Endometrium (tissue), 2 donors: ENCODE measurements around the gene LGI4.
"Not testable (repeated sequence)": the region's sequence is repeated elsewhere in the genome, so short reads cannot be mapped to it uniquely, and the experiment has no call there.

Source experiments
- FAIRE-seq: peaks from 2 replicates; lab custom pipeline; 2012; peaks lifted over from hg19 to GRCh38; lab: Jason Lieb, UNC
- donor health status: control.
- donor health status: control.

The LGI4 gene

DNA sequence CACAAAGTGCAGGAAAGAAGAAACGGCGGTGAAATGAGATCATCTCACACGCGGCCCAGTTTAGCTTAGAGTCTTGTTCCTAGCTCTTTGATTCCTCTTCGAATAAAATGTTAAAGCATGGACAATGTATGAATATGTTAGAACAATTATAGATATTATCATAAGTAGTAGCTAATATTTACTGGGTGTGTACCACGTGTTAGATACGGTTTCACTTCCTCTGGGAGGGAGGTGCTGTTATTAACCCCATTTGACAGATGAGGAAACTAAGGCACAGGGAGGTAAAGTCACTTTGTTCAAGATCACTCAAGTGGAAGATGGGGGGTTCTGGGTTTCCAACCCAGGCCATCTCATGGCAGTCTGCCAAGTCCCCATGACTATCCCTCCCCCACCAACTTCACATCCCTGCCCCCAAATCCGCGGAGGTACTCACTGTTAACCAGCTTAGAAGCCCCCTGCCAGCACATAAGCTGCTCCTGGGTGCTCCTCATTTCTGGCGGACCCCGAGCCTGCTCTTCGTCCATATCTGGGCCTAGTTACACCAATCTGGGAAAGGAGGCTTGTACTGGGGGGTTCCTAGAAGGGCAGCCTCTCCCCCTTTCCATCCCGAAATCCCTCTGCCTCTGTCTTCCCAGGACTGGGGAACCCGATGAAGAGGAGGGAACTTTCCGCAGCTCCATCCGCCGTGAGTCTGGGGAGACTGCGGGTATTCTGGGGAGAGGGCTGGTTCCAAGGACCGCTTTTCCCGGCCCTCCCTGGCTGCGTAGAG, 7.2 kb upstream of the LGI4 start:
- FAIRE-seq, result no peak

DNA sequence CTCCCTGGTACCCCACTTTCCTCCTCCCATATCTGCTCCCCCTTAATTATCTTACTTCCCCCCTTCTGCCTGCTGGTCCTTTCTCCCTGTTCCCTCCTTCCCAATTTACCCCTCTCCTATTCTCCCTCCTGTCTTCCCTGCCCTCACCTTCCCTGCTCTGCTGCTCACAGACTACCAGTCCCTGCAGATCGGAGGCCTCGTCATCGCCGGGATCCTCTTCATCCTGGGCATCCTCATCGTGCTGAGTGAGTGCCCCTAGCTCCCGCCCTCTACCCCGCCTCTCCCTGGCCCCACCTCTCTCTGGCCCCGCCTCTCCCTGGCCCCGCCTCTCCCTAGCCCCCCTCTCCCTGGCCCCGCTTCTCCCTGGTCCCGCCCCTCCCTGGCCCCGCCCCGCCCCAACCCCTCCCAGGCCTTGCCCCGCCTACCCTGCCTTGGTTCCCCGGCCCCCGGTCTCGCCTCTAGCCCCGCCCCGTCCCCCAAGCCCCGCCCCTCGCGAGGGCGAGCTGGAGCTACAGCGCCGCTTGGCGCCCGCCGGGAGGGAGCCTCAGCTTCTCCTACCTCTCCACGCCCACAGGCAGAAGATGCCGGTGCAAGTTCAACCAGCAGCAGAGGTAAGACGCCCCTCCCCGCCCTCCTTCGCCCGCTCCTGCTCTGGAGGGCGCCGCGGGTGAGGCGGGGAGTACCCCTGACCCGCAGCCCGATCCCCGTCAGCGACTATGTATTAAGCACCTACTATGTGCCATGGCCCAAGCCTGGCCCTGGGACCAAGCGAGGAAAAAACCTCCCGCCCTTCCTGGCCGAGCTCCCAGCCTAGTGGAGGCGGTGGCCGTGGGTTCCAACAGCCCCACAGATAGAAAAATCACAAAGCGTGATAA, 6.3 kb upstream of the LGI4 start:
- FAIRE-seq, result no peak

DNA sequence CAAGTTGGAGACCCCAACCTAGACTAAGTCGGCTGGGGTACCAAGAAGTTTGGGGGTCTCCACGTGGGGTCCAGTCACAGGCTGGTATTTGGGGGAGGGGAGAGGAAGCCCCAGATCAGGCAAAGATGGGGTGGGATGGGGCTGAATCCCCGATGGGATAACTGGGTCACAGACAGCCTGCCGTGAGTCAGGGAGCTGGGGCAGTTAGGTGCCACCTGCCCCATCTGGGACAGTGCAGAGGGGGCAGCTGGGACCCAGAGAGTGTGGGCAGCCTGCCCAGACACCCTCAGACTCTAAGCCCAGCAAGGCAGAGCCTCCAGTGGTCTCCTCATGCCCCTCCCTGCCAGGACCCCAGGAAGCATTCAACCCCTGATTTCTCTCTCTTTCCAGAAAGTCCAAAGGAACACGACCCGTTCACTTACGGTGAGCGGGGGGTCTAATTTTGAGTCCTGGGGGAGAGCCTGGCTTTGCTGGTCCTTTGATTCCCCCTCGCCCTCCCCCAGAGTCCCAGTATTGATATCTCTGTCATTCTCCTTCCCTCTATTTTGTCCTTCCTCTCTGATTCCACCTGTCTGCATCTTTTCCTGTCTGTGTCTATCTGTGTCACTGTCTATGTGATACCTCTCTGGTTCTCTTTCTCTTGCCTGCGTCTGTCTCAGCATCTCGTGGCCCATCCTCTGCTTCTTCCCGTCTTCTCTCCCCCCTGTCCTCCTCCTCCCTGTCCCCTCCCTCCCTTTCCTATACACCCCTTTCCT, 5.5 kb upstream of the LGI4 start:
- FAIRE-seq, result no peak

DNA sequence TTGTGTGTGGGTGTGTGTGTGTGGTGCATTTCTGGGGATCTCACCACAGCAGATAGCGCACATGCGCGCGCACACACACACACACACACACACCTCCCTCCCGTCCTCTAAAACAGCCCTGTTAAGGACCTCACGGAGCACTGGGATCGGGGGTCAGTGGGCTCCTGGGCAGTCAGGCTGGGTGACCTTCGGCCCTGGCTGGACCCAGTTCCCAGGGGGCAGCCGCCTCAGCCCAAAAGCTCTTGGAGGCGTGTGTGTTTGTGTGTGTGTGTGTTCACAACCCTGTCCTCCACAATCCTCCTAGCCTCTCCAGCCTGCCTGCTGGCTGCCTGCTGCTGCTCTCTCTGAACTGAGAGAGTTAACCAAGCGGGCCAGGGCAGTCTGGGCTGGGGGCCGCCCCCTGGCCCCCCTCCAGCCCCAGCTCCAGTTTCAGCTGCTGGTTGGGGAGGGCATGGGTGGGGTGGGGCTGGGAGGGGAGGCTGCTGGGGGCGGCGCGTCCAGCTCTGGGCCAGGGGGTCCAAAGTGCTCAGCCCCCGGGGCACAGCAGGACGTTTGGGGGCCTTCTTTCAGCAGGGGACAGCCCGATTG, 3.5 kb upstream of the LGI4 start, which contains the start of gene FXYD1:
Gene FXYD1, plus strand, starts transcription at position 520 of the 588 bp plus-strand sequence. CDS start 1,256 bp downstream, outside the sequence.
- FAIRE-seq, result no peak

DNA sequence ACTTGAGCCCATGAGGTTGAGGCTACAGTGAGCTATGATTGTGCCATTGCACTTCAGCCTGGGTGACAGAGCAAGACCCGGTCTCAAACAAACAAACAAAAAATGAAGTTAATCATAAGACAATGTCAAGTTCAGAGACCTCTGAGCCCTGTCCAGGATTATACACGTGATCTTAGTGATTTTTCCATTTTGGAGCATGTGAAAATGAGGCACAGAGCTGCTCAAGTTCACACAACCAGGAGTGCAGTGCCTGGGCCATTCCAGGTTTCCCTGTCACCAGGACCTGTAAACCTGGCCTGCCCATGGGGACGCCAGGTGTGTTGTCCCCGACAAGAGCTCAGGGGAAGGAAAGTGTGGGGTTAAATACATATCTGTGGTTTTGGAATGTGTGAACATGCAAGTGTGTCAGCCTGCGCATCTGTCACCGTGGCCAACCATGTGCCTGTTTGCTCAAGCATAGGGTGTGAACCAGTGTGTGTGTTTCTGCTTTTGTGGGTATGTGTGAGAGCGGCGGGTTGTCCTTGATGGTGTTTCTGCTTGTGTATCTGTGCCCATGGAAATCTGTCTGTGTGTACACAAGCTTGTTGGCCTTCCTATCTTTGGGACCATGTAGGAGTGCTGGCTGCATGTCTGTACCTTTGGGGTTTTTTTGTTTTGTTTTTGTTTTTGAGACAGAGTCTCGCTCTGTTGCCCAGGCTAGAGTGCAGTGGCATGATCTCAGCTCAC, 2.3 kb upstream of the LGI4 start:
- no peak for FAIRE-seq

DNA sequence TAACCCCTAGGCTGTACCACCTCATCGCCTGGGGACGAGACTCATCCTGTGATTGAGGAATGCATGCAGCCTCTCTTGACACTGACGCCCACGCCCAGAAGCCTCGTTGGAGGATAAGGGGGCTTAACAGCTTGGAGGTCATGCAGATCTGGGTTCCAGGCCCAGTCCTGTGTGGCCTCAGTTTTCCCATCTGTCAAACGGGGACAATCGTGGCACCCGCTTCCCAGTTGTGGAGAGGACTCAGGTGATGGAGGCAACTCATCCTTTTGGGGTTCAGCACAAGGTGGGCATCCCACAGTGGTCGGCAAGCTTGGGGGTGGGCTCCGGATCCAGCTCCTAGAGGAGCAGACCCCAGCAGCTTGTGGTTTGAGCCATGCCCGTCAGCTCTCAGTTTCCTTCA, 1.4 kb upstream of the LGI4 start:
- FAIRE-seq, result no peak

DNA sequence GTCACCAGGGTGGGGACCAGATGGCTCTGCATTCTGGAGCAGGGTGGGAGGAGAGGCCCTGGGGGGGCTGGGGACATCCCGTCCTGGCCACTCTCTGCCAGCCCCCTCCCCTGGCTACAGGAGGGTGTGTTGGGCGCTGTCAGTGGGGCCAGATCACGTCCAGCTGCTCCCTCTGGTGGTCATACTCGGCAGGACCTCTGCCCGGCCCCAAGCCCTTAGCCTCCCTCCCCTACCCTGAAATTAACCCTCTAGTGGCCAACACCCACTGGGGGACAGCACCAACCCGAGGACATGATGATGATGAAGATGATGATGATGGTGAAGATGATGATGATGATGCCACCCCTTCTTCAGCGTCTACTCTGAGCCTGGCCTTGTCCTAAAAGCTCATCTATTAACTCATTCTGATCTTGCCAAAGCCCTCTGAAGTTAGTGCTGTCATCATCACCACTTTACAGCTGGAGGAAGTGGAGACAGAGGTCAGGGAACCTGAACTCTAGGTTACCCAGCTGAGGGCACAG, 590 bp upstream of the LGI4 start:
- FAIRE-seq, result no peak

DNA sequence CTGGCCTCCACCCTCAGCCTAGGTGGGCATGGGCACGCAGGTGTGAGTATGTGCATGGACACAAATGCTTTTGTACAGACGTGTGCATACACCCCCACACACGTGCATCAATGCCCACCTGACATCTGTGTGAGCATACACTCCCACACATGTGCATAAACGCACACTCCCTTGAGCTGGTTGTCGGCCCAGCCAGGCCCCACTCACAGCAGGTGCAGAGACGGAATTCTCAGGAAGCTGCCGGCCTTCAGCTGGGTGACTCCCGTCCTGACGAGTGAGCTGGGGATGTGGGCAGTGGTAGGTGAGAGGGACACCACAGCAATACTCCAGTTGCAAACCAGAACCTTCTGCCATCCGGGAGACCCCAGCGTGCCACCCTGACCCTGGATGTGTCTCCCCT, 1.0 kb downstream of the LGI4 start:
- no peak for FAIRE-seq

DNA sequence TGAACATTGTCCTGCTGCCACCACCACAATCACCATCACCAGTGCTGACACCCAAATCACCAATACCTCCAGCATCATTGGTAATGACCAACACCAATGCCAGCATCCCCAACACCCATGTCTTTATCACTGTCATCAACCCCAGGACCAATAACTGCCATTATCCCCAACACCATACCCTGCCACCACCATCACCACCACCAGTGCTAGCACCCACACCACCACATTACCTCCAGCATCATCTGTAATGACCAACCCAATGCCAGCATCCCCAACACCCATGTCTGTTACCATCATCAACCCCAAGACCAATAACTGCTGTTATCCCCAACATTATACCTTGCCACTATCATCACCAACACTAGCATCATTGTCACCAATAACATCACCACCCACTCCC, 2.6 kb downstream of the LGI4 start:
- no peak for FAIRE-seq

DNA sequence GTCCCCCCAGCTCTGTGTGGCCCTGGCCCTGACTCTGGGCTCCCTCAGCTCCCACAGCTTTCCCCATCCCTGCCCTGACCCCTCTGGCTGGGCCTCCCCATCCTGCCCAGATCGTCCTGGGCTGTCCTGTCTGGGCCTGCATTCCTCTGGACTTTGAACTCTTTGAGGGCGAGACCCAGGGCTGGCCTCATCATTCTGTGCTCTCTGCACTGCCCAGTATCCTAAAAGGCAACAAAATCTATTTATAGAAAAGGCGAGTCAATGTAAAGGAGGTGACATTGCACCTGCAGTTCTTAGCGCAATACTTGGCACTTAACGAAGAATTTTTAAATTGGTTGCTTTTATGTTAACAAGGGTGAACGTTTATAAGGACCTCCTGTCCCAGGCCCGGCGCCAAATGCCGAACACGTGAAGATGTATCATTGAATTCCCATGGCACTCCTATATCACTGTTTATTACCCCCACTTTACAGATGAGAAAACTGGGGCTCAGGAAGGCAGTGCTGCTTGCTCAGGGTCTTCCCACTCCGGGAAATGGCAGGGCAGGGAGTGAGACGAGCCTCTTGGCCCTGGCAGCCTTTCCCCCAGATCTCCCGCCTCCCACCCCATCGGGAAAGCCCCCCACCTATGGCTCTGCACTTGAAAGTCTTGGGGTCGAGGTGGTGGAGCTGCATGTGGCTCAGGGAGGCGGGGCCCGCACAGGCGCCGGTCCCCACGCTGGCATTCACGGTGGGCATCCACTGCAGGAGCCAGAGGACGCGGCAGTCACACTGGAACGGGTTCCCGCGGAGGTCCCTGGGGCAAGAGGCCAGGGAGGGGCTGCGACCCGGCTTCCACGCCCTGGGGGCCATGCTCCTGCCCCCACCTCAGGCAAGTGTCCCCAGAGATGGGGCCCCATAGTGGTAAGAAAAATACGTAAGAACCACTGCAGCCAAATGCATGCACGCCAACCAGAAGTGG, 3.8 kb downstream of the LGI4 start:
- no peak for FAIRE-seq

DNA sequence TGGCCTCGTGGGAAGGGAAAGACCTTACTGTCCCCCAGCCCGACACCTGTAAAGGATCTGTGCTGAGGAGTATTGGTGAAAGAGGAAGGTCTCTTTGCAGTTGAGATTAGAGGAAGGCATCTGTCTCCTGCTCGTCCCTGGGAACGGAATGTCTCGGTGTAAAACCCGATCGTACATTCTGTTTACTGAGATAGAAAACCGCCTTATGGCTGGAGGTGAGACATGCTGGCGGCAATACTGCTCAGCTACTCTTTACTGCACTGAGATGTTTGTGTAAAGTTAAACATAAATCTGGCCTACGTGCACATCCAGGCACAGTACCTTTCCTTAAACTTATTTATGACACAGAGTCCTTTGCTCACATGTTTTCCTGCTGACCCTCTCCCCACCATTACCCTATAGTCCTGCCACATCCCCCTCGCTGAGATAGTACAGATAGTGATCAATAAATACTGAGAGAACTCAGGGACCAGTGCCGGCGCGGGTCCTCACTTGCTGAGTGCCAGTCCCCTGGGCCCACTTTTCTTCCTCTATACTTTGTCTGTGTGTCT, 5.1 kb downstream of the LGI4 start:
- not testable (repeated sequence) for FAIRE-seq

DNA sequence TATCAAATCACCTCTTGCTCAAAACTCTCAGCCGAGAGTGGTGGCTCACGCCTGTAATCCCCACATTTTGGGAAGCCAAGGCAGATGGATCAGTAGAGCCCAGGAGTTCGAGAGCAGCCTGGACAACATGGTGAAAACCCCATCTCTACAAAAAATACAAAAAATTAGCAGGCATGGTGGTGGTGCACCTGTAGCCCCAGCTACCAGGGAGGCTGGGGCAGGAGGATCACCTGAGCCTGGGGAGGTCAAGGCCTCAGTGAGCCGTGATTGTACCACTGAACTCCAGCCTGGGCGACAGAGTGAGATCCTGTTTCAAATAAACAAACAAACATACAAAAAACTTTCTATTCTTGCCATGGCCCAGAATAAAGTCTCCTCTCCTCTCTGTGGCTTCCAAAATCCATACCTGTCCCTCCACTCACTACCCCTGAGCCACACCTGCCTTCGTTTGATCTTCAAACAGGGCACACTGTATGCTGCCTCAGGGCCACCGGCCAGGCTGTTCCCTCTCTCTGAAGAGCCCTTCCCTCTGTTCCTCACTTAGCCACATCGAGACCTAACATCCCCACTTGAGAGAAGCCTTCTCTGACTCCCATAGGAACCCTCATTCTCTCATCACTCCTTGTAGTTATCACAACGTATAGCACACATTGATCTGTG, 6.3 kb downstream of the LGI4 start:
- FAIRE-seq, result no peak

DNA sequence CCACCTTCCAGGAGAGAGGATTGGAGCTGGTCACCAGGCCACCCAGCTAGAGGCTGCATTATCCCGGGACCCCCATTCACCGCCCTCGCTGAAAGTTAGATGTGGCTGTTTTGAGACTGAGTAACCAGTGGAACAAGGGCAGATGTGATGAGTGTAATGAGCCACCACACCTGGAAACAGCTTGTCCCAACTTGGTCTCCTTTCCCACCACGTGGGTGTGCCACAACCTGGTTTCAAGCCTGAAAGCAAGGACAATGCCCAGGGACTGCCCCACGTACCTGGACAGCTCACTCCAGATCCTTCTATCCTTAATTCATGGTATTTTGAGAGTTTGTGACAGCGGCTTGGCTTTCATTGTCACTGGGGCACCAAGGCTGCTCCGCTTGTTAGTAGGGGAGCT, 7.0 kb downstream of the LGI4 start:
- no peak for FAIRE-seq

DNA sequence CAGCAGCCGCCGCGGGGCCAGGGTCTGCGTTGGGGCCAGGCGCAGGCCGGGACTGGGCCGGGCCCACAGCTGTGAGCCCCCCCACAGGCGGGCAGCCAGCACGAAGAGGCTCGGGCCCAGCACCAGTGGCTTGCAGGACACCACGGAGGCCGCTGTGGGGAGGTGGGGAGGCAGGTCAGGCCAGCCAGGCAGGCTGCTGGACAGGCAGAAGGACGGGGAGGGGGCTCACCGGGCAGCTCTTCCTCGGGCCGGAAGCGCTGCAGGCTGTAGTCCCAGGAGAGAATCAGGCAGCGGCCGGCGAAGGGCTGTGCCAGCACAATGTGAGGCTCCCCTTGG, 8.3 kb downstream of the LGI4 start:
- FAIRE-seq, result no peak

DNA sequence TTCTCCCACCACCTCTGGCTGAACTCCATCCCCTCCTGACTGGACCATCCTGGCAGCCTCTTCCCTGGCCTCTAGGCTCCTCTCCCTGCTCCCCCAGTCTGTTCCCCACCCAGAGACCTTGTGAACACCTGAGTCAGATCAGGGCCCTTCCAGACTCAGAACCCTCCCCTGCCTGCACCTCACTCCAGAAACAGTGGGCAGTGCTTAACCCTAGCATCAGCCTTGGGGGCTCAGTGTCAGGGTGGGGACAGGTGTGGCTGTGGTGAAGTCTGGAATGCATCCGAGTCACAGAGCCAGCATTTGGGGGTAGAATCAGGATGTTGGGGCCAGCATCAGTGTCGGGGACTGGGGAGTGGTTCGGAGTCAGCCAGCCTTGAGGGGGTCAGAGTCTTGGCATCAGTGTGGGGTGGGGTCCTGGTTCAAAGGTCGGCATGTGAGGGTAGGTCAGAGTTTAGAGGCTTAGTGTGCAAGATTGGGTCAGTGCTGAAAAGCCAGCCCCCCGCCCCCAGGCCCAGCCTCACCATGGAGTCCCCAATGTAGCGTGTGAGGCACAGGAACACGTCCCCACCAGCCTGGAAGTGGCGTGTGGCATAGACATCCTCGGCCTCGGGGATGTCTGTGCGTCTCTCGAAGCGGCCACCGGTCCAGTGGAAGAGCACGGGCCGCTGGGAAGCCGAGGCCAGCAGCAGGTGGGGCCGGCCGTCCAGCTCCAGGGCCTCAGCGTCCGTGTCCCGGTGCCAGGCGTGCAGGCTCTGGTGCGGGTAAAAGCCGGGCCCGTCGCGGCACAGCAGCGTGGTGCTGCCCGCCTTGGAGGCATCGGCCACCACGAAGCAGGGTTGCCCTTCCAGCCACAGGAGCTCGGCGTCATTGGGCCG, 8.9 kb downstream of the LGI4 start:
- FAIRE-seq, result no peak

DNA sequence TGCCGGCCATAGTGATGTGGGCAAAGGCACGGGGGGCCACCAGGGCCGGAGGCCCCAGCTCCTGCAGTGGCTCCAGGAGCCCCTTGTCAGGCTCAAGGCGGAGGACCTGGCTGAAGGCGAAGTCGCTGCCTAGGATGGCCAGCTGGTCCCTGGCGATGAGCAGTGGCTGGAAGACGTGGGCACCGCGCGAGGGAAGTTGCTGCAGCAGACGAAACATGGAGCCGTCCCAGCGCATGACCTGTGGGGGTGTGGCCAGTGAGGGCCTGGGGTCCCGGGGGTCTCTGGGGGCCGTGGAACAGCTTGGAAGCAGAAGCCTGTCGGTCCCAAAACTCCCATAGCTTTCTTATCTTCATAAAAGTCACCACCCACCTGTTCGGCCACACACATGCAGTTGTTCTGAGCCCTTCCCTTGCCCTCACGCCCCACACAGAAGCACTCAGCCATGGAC, 9.6 kb downstream of the LGI4 start:
- FAIRE-seq, result no peak

DNA sequence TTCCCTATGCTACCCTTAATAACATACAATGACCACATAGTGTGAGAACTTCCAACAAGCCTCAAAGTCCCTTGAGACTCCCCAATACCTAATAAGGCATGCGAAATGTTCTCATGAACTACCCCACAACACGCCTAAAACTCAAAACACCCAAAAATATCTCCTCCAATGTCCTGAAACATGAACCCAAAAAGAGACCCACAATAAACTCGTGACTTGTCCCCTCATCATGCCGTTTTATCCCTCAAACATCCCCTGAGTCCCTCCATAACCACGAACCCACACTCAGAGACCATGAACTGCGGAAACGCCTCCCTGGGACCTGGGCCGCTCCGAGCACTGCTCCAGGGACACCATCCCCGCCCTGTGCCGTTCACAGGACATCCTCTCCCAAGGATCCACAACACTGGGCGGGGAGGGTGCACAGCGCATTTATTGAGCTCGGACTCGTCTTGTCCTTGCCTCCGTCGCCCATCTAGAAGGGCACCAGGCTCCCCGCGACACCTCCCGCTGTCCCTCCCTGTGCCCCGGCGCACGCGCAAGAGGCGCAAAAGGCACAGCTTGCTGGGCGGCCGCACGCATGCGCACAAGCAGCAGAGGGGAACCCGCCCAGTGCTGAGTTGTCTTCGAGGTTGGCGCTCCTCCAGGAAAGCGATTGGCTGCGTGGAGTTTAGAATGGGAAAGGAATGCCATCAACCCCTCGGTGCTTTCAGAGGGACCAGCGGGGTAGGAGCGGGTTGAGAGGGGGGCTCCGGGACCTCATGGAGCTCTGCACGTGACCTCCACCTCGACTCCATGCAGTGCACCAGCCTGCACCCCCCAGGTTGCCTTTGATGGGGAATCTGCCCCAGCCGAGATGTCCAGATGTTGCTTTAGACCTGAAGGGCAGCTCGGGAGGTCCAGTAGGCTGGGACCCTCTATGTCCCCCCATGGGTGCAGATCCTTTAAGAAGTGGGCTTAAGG, 10.5 kb downstream of the LGI4 start:
- FAIRE-seq, result no peak
